Activated naive CD8-positive, alpha-beta T cell treated with anti-CD3 and anti-CD28 coated beads, Interleukin-2, amount 50 U/mL, for 16 hours (primary cell): ENCODE data around the gene TMED7.

Experiments used
- DNase-seq: peaks from one replicate; pipeline ENCODE4 v3.0.0-alpha.2; 2020; ENCODE audit warnings: low read depth, low spot score

The TMED7 gene

GRCh38 chr5:115583474-115583873 is 42.4 kb downstream of the TMED7 start:
- no peak for DNase-seq

DNA sequence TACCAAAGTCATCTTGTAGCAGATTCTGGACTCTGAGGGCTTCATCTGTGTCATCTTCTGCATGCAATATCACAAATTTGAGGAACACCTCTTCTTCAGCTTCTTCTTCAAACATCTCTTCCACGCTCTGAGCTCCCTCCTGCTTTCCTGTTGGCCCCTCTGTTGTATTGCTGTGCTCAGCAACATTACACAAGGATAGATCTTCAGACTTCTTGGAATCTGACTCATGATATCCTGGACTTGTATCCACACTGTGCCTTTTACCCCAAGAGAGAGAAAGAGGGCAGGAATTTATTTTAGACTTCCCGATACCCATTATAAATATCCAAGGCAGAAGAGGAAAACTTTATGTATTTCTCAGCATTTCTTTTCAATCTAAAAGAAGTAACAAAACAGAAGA is 44.9 kb downstream of the TMED7 start:
- no peak for DNase-seq

DNA sequence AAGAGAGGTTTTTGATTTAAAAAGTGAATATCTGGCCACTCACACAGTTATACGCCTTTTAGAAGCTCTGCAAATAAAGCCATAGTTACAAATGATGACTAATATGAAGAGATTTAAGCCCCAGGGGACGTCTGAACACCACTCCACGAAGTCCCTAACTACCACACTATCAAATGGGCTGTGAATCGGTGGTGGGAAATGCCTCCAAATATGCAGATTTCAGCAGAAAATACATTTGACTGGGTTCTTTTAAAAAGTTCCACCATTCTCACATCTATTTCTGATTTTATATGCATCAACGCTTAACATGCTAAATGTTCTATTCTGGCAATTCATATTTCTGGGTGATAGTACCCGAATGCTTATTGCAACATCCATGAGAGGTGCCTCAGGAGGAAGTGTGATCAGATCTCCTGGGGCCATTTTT is 46.1 kb downstream of the TMED7 start:
- no peak for DNase-seq

DNA sequence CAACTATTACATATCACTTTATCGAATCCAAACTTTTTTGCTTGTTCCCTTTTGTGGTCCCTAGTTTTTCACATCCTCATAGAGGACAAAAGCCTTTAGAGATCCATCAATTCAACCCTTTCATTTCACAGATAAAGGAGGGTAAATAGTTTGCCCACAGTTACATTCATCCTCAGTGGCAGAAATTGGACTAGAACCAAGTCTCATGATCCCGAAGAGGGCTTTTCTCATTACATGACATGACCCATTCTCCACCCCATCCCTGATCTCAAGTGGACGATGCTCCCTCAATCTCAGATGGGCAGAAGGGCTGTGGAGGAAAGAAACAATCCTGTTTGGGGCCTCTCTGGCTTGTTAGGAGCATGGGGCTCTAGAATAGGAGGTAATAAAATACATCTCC is 46.6 kb downstream of the TMED7 start:
- DNase-seq, result no peak

- no peak for DNase-seq
Measured at GRCh38 chr5:115578657-115579056, 47.2 kb downstream of the TMED7 start.

GRCh38 chr5:115577741-115578140 is 48.1 kb downstream of the TMED7 start:
- DNase-seq, result no peak

- DNase-seq, result no peak
Measured at GRCh38 chr5:115577329-115577728, 48.5 kb downstream of the TMED7 start.

GRCh38 chr5:115575167-115576070 is 50.4 kb downstream of the TMED7 start:
- no peak for DNase-seq

GRCh38 chr5:115573133-115573532 is 52.7 kb downstream of the TMED7 start:
- no peak for DNase-seq

- DNase-seq, result no peak
Measured at GRCh38 chr5:115571441-115571878, 54.4 kb downstream of the TMED7 start.

DNA sequence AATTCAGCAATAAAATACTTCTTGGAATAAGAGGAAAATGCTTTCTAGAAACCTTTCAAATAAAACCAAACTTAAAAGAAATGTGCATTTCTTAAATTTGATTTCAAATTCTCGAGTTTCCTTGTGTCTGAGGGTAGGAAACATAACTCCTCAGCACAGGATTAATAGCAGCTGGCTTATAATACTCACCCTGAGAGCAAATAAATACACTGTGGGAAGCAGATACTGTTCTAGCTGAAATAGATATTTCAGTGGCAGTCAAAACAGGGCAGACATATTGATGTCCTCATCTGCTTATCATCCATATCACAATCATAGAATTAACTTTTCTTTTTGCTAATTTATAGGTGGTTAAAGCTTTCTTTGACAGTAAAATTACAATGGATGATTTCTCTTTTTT is 57.2 kb downstream of the TMED7 start:
- DNase-seq, result no peak

GRCh38 chr5:115565233-115565632 is 60.6 kb downstream of the TMED7 start:
- no peak for DNase-seq
